Measurements from ENCODE around the gene FAM193B.

FAM193B gene

DNA sequence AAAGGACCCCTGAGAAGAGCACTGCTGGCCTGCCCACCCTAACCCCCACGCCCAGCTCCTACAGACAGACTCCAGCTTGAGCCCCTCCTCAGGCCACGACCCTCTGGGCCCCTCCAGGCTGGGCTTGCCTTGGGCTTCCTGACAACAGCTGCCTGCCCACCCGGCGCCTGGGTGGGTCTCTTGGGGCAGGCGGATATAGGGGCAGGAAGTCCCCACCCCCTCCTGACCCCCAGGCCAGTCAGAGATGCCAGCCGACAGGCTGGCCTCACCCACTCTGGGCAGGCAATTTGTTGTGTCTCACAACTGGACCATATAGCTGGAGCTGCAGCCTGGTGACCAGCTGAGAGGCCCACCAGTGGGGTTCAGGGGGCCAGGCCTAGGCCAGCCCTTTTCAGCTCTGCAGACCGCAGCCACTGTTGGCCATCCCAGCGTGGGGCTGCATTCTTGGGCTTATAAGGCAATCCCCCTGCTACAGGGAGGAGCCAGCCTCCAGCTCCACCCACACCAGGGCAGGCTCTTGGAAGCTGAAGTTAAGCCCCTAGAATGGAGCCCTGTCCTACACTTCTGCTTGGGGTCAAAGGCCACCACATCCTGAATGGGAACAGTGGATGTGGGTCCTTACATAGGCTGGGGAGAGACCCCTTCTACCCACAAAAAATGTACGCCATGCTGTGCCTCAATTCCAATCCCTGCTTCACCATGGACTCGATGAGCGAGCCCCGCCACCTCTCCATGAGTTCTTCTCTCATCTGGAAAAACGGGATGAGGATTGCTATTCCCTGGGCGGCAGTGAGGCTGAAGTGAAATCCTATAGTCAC lies 58.9 kb downstream of the FAM193B start:
- peaks cover 40% of the 10 kb centered on the region for H3K4me1 ChIP-seq (ENCODE audit: low read length)

GRCh38 chr5:177494346-177495195 lies 59.8 kb downstream of the FAM193B start:
- Histone ChIP-seq H4K20me1 (ENCODE audit: insufficient read depth, low read length) (no peaks in the 10 kb centered on the region; the same call in 1 of the 2 replicates), H3K36me3 (replicated peaks; ENCODE audit: low read depth, low read length) (no peaks in the 10 kb centered on the region), H3K4me2 (ENCODE audit: low read length) (peak overlapping the region; percentile 70), H3K79me2 (ENCODE audit: low read length) (no peaks in the 10 kb centered on the region), H3K9ac (ENCODE audit: low read length) (peak overlapping the region; percentile 36; the same call in 1 of the 2 replicates), H3K4me1 (ENCODE audit: low read length) (peaks cover 43% of the 10 kb centered on the region), H3K9me3 (ENCODE audit: insufficient read depth, low read length) (no peaks in the 10 kb centered on the region), H3K27me3 (ENCODE audit: low read depth, low read length) (peaks cover 23% of the 10 kb centered on the region), H2AFZ (ENCODE audit: low read depth, low read length) (no peak overlapping the region), H3K4me3 (ENCODE audit: low read length) (peak overlapping the region; percentile 50), H3K27ac (ENCODE audit: low read length) (peak overlapping the region; percentile 63)
- no peak for TF ChIP-seq EZH2phosphoT487 (IDR thresholded peaks at IDR 0.05; ENCODE audit: low read depth)
- TF ChIP-seq, protein P1, sequence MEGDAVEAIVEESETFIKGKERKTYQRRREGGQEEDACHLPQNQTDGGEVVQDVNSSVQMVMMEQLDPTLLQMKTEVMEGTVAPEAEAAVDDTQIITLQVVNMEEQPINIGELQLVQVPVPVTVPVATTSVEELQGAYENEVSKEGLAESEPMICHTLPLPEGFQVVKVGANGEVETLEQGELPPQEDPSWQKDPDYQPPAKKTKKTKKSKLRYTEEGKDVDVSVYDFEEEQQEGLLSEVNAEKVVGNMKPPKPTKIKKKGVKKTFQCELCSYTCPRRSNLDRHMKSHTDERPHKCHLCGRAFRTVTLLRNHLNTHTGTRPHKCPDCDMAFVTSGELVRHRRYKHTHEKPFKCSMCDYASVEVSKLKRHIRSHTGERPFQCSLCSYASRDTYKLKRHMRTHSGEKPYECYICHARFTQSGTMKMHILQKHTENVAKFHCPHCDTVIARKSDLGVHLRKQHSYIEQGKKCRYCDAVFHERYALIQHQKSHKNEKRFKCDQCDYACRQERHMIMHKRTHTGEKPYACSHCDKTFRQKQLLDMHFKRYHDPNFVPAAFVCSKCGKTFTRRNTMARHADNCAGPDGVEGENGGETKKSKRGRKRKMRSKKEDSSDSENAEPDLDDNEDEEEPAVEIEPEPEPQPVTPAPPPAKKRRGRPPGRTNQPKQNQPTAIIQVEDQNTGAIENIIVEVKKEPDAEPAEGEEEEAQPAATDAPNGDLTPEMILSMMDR (IDR thresholded peaks at IDR 0.05; ENCODE audit: low read depth, low read length), result peak; percentile 29; the same call in 1 of the 2 replicates

More for the DNA sequence above, 58.9 kb downstream of the FAM193B start:
- Histone ChIP-seq H3K36me3 (replicated peaks; ENCODE audit: low read depth, low read length) (no peaks in the 10 kb centered on the region), H3K9ac (ENCODE audit: low read length) (no peak overlapping the region; the same call in 1 of the 2 replicates), H3K79me2 (ENCODE audit: low read length) (no peaks in the 10 kb centered on the region), H4K20me1 (ENCODE audit: insufficient read depth, low read length) (no peaks in the 10 kb centered on the region), H3K4me3 (ENCODE audit: low read length) (no peak overlapping the region), H3K4me2 (ENCODE audit: low read length) (peak overlapping the region; percentile 82), H3K27ac (ENCODE audit: low read length) (no peak overlapping the region), H3K27me3 (ENCODE audit: low read depth, low read length) (peaks cover 28% of the 10 kb centered on the region), H2AFZ (ENCODE audit: low read depth, low read length) (no peak overlapping the region), H3K9me3 (ENCODE audit: insufficient read depth, low read length) (no peaks in the 10 kb centered on the region)
- no peak for TF ChIP-seq EZH2phosphoT487 (IDR thresholded peaks at IDR 0.05; ENCODE audit: low read depth)
- TF ChIP-seq, protein P1 (IDR thresholded peaks at IDR 0.05; ENCODE audit: low read depth, low read length), result no peak

- Histone ChIP-seq H3K27me3 (ENCODE audit: low read depth, low read length) (peaks cover 18% of the 10 kb centered on the region), H3K79me2 (ENCODE audit: low read length) (no peaks in the 10 kb centered on the region), H3K27ac (ENCODE audit: low read length) (peak overlapping the region; percentile 63), H4K20me1 (ENCODE audit: insufficient read depth, low read length) (no peaks in the 10 kb centered on the region; the same call in 1 of the 2 replicates), H3K9me3 (ENCODE audit: insufficient read depth, low read length) (no peaks in the 10 kb centered on the region), H3K4me3 (ENCODE audit: low read length) (peak overlapping the region; percentile 32; the same call in 1 of the 2 replicates), H3K4me1 (ENCODE audit: low read length) (peaks cover 50% of the 10 kb centered on the region), H3K9ac (ENCODE audit: low read length) (no peak overlapping the region), H3K4me2 (ENCODE audit: low read length) (peak overlapping the region; percentile 70), H3K36me3 (replicated peaks; ENCODE audit: low read depth, low read length) (no peaks in the 10 kb centered on the region), H2AFZ (ENCODE audit: low read depth, low read length) (no peak overlapping the region)
- TF ChIP-seq EZH2phosphoT487 (IDR thresholded peaks at IDR 0.05; ENCODE audit: low read depth), result no peak
- TF ChIP-seq, protein P1 (IDR thresholded peaks at IDR 0.05; ENCODE audit: low read depth, low read length), result no peak
Observed at GRCh38 chr5:177493795-177494345, 60.5 kb downstream of the FAM193B start.
